GM08714 (cell line): Measurements from ENCODE around the gene CCDC80.
"Not testable (repeated sequence)": the region's sequence is repeated elsewhere in the genome, so short reads cannot be mapped to it uniquely, and the experiment has no call there.

Experiments used
- H3K4me3 ChIP-seq: fragments of 200-500 bp; sonication (Bioruptor generic); 2 replicates; pipeline ENCODE4 v1.5.1; 2014; ENCODE audit warnings: mild to moderate bottlenecking, low read length, inconsistent platforms
- ZNF274 ChIP-seq: IDR thresholded peaks from 2 replicates; pipeline ENCODE4 v1.6.1; 2012; ENCODE audit warnings: mild to moderate bottlenecking, low read depth, low read length

CCDC80 gene

DNA sequence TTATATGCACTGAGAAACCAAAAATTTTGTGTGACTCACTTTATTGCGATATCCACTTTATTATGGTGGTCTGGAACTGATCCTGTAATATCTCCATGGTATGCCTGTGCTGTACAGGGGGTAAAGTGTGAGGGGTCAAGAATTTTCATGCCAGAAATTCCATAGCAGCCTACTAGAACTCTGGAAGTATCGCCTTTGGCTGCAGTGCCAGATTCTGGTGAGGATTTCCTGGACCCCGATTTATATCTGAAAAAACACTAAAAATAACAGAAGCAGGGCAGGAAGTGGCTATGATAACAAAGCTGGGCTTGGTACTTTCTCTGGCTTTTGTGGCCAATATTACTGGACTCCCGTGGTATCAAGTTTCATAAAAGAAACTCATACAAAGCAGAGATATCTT is 36.4 kb downstream of the CCDC80 start:
- no peak overlapping the region for H3K4me3 ChIP-seq
- no peak for TF ChIP-seq ZNF274

DNA sequence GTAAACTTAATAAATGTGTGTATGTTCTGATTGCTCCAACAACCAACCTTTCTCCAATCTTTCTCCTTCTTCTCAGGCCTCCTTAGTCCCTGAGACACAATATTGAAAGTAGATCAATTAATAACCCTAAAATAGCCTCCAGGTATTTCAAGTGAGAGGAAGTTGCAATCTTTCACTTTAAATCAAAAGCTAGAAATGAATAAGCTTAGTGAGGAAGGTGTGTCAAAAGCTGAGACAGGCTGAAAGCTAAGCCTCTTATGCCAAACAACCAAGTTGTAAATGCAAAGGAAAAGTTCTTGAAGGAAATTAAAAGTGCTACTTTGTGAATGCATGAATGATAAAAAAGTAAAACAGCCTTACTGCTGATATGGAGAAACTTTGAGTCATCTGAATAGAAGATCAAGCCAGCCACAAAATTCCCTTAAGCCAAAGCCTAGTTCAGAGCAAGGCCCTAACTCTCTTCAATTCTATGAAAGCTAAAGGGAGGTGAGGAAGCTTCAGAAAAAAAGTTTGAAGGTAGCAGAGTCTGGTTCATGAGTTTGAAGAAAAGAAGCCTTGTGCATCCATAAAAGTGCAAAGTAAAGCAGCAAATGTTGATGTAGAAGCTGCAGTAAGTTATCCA is 38.6 kb downstream of the CCDC80 start:
- H3K4me3 ChIP-seq, result no peak overlapping the region
- TF ChIP-seq ZNF274, result no peak

DNA sequence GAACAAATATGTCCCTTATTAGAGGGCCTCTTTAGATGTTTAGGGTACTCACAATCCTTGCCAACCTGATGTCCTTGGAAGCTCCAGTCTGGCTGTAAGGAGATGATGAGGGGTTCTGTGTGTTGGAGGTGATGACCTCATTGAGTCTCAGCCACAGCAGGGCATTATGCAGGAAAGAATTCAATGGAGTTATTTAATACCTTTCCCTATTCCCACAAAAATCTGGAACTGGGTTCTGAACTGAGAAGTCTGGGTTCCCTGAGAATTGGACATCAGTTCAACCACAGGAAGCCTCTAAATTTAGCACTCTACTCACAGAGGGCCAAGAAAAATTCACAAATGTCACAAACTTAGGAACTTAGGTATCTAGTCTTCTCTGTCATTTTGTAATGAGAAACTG is 42.2 kb downstream of the CCDC80 start:
- no peak overlapping the region for H3K4me3 ChIP-seq
- no peak for TF ChIP-seq ZNF274

DNA sequence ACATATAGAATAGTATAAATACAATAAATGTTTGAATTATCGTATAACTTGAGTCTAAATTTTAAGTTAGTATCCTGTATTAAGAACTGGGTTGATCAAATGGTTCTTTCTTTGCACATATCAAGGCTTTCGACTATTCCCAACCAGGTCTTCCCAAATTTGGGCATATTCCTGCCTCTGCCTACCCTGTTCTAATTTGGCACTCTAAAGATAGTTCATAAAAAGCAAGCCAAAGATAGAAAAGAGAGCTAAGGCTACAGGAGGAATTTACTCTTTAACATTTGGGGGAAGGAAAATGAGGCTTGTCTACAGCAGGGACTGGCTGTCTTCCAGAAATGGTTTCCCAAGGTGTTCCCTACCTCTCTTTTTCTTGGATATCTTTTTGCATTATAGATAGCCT is 43.0 kb downstream of the CCDC80 start:
- H3K4me3 ChIP-seq, result no peak overlapping the region
- TF ChIP-seq ZNF274, result no peak

DNA sequence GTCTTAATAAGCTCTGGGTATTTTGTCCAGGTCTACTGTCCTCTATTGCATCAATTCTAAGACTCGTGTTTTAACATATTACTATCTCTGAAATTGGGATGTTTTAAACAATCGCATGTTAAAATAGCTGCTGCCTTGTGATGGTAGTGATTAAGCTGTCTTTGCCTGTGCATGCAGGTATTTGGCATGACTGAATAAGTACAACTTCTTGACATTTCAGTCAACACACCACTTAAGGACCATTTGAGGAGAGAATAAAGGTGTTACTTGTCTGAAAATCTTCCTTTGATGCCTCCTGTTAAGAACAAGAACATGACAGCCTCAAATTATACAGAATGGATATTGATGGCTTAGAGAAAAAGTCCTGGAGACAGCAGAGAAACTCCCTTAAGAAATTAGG is 46.1 kb downstream of the CCDC80 start:
- TF ChIP-seq ZNF274, result no peak
- no peak overlapping the region for H3K4me3 ChIP-seq

DNA sequence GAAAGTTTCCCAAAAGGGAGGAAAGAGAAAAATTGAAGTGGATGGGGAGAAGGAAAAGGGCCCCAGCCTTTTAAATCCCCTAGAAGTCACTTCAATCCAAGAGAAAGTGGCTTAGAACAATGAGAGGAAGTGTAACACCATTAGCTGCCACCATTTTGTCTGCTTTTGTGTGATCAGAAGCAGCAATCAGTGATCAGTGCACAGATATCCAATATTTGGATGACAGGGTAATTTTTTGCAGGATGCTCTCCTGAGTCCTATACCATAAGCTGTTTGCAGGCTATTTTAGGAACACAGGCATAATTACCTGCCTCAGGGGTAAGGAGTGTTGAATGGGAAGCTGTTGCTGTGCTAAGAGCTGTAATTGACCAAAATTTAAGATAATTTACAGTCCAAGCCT is 47.7 kb downstream of the CCDC80 start:
- H3K4me3 ChIP-seq, result no peak overlapping the region
- TF ChIP-seq ZNF274, result no peak

DNA sequence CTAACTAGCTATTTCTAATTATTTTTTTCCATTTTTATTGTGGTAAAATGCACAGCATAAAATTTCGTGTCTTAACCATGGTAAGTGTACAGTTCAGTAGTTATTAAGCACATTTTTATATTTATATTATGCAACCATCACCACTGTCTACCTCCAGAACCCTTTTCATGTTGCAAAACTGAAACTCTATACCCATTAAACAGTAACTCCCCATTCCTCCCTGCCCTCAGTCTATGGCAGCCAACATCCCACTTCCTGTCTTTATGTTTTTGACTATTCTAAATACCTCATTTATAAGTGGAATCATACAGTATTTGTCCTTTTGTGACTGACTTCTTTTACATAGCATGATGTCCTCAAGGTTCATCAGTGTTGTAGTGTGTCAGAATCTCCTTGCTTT is 53.6 kb downstream of the CCDC80 start:
- no peak for TF ChIP-seq ZNF274
- H3K4me3 ChIP-seq, result no peak overlapping the region

DNA sequence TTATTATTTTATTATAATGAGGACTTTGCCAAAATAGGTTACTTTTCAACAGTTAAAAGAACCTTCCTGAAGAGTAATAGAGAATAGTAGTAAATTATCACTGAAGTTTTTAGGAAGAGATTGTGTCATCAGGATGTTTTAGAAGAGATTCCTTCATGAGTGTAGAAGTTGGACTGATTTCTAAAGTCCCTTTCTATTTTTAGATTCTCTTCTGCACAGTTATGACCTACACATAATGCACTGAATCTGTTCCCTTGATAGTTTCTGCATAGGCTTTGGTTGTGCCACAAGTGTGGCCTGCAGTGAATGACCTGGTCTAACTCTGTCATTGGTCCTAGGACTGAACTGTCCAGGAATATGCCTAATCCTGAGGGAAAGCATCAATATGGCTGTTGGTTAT is 55.2 kb downstream of the CCDC80 start:
- no peak for TF ChIP-seq ZNF274

DNA sequence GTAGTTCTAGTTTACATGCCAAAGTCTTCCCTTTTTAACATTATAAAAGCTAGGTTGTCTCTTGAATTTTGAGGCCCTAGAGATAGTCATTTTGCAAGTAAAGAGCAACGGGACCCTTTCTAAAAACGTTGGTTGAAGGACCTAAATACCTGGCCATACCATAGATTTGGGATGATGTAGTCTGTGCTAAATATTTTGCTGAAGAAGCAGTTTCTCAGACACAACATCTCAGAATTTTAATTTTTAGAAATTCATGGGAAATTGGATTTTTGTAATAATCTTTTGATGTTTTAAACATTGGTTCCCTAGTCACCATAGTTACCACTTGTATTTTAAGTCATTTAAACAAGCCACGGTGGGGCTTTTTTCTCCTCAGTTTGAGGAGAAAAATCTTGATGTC is 57.8 kb downstream of the CCDC80 start:
- TF ChIP-seq ZNF274, result no peak
- no peak overlapping the region for H3K4me3 ChIP-seq

More for the DNA sequence above, 55.2 kb downstream of the CCDC80 start:
- H3K4me3 ChIP-seq, result no peak overlapping the region

DNA sequence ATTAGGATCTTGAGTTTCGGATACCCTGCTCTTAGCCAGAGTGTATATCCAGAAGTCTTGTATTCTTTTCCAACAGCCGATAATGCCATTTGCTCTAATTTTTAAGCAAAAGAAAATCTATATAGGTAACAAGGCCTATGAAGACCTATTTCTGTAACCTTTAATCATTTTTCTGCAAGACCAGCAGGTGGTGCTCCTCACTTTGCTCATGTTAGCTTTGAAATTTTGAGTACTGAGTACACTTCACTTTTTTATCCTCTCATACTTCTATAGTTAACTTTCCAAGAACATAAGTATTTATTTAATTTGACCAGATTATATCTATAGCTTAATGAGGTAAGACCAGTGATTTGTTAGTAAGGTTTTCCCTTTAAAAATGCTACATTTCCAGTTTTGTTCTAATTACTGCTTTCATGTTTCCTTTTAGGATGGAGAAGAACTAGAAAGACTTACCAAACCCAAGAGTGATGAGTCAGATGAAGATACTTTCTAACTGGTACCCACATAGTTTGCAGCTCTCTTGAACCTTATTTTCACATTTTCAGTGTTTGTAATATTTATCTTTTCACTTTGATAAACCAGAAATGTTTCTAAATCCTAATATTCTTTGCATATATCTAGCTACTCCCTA is 58.6 kb downstream of the CCDC80 start:
- H3K4me3 ChIP-seq, result no peak overlapping the region
- TF ChIP-seq ZNF274, result no peak

DNA sequence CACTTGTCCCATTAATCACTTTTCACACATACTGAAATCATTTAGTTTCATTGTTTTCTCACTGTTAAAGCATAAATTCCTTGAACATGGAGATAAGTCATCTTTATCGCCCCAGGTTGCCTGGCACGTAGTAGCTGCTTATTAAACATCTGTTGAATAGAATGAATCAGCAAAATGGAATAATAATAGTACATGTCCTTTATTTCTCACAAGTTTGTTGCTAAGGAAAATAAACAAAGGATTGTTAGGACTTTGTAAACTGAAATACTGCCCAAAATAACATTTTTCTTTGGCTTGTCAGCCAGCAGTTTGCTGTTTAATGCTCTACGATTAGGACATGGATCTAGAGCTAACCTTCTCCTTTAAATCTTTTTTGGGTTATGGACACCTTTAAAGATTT is 61.2 kb downstream of the CCDC80 start:
- no peak overlapping the region for H3K4me3 ChIP-seq
- no peak for TF ChIP-seq ZNF274

DNA sequence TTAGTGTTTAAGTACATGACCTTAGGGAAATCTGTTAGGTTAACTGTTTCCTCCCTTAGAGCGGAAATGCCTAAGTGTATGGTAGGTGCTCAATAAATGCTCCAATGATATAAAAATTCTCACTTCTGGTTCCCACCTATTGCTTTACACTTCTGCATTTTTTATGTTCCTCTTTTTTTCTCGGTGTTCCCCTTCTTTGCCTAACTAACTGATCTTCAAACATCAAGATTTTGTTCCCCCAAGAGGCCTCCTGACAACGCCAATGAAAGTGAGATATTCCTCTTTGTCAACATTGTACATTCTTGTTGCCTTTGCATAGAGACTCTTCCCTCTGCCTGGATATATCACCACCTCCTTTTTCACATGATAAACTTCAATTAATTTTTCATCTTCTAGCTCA is 61.7 kb downstream of the CCDC80 start:
- no peak for TF ChIP-seq ZNF274
- H3K4me3 ChIP-seq, result no peak overlapping the region

DNA sequence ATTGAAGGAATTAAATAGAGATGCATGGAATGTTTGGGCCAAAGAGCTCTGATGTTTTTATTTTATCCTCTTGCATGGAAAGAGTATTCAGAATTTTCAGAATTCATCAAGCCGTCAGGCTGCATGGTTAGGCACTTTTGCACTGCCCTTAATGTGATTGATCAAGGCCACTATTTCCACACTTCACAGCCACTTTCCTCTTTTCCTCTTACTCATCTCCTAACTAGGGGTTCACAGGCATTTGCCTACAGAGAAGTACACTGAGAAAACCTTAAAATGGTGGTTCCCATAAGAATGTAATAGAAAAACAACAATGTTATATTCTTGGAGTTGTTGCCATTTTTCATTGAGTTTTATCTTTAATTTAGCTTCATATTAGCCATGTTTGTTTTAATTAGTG is 68.2 kb downstream of the CCDC80 start:
- no peak overlapping the region for H3K4me3 ChIP-seq
- no peak for TF ChIP-seq ZNF274

DNA sequence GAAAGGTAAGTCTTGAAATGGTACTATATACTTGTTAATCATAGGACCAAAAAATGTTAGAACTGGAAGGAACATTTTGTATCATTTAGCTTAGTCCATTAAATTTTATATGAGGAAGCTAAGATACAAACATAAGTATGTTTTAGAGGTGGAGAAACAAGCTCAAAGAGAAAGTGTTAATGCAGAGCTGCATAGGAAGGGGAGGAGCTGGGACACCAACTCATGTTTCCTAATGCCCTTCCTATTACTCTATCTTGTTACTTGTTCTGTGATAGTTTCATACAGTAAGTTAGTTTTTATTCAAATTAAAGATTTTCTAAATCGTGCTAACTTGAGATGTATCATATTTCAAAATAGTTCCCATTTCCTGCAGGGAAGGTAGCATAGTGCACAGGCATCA is 71.7 kb downstream of the CCDC80 start:
- H3K4me3 ChIP-seq, result no peak overlapping the region
- TF ChIP-seq ZNF274, result no peak

DNA sequence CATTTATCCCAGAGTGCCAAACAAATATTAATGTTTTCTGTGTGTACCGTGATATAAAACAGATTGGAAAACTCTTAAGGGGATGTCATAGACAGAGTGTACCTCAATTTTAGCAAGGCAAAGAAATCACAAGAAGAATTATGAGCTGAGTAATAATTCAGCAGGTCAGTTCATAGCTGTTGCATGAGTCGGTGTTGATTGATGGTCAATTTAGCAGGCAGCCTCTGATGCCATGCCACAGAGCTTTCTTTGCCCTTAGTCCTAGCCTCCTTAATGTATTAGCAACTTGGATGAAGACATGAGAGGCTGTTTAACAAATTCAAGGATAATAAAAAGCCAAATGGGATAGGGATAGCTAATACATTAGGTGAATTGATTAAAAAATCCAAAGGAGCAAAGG is 72.3 kb downstream of the CCDC80 start:
- TF ChIP-seq ZNF274, result no peak

DNA sequence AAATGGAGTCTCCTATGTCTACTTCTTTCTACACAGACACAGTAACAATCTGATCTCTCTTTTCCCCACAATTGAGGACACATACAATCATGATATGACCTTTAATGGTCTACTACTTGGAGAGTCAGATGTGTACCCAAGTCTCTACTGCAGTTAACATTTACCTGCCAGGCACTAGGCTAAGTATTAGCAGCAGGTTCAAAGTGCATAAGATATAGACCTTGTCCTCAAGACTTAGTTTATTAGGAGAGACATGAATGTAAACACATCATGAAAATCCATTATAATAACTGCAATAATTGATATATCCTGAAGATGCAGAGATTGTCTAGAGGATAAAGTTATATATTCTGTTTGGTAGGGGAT is 76.0 kb downstream of the CCDC80 start:
- H3K4me3 ChIP-seq, result no peak overlapping the region
- TF ChIP-seq ZNF274, result no peak

More for the DNA sequence above, 72.3 kb downstream of the CCDC80 start:
- no peak overlapping the region for H3K4me3 ChIP-seq

DNA sequence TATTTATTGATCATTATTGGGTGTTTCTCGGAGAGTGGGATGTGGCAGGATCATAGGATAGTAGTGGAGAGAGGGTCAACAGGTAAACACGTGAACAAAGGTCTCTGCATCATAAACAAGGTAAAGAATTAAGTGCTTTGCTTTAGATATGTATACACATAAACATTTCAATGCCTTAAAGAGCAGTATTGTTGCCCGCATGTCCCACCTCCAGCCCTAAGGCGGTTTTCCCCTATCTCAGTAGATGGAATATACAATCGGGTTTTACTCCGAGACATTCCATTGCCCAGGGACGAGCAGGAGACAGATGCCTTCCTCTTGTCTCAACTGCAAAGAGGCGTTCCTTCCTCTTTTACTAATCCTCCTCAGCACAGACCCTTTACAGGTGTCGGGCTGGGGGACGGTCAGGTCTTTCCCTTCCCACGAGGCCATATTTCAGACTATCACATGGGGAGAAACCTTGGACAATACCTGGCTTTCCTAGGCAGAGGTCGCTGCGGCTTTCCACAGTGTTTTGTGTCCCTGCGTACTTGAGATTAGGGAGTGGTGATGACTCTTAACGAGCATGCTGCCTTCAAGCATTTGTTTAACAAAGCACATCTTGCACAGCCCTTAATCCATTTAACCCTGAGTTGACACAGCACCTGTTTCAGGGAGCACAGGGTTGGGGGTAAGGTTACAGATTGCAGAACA is 76.5 kb downstream of the CCDC80 start:
- not testable (repeated sequence) for H3K4me3 ChIP-seq
